ENCODE results near the gene GSG1L2.

GSG1L2 gene

DNA sequence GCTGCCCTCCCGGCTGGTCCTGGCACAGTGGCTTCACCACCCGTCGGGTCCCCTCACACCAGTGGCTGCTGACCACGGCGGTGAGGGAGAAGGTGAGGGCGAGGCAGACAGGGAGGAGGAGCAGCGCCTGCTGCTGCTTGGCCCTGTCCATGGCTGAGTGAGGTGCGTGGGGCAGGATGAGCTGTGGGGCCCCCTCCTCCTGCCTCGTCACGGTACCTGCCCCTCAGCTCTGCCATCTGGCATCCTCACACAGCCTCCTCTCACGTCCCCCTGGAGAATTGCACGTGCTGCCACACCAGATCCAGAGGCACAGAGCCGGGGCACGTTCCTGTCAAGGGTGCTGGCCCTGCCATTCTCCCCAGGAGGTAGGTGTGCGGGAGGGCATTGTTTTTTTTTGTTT lies at the start of gene GSG1L2:
GSG1L2 (minus strand) TSS at position 159 of the 400 bp plus-strand sequence; CDS start at position 151, 8 bp downstream.
- DNase-seq: no peak

DNA sequence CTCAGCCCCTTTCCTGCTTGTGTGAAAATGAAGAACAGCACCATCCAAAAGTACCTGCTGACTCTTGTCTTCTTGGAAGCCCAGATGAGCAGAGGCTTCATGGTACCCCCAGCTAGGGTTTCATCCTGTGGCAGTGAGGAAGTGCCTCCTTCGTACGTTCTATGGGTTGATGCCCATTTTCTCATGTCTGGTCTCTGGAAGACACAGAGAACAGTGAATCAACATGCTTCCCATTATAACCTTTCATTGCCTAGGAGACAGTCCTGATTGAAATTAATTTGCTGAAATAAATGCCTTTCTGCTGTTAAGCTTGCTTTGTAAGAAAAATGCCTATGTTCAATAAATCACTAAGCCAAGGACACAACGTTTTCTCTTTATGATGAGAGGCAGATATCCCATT lies 46.7 kb upstream of the GSG1L2 start:
- DNase-seq: no peak

DNA sequence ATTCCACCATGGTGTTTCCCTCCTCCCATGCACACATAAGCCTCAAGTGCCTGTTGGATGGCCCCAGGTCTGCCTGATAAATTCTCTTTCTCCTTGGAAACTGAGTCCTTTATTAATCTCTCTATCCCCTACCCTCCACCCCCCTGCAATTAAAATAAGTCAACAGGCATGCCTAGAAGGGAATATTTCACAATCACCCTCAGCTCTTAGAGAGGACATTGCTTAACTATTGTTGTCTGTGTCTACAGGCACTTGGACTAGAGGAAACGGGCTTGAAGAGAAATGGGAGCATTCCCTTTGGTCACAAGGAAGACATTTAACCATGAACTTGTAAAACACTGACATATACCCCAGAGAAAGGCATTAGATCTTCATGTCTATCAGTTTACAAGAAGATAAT lies 43.7 kb upstream of the GSG1L2 start:
- DNase-seq: no peak

DNA sequence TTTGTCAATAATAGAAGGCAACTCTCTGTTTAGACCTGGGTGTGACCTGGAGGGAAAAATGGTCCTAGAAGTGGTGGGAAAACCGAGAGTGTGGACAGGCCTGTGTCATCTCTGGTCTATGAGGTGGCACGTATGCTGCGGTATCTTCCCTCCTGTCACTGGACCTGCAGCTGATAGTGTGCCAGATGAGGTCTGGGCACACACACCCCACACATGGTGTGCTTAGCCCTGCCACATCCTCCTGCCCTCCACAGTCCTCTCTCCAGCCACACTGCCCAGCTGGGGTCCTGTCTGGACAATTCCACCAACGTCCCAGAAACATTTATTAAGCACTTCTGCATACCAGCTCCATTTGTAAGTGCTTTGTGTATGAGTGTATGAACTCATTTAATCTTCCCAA lies 41.1 kb upstream of the GSG1L2 start:
- no peak for DNase-seq

DNA sequence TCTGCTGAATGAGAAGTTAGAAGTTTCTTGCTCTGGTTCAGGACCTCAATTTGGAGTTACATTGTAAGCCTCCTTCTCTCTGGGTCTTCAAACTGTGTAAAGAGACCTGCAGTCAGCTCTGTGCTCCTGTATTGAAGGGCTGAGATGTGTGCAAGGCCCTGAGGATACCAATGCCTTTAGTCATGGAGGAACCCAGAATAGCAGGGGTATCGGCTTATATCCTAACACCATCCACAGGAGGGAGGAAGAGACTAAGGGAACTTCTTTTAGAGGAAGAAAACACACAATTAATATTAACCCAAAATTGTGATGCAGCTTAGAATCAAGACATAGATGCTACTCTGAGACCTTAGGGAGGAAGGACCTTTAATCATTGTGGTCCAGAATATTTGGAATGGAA lies 40.3 kb upstream of the GSG1L2 start:
- no peak for DNase-seq

DNA sequence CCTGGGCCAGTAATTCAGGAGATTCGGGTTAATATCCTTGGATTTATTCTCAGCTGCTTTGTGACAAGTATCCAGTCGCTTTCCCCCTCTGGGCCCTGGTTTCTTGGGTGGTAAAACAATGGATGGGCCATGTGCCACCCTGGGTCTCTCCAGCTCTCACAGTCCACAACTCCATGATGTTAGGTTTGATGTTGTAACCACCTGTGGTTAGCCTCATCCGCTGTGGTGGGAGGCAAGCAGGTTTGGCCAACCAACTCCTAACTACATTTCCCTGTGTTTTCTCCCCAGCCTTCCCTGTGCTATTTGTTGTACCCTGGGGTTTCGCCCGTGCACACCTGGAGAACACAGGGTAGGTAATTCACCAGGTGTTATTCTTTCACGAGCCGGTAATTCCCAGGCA lies 39.0 kb upstream of the GSG1L2 start:
- no peak for DNase-seq

DNA sequence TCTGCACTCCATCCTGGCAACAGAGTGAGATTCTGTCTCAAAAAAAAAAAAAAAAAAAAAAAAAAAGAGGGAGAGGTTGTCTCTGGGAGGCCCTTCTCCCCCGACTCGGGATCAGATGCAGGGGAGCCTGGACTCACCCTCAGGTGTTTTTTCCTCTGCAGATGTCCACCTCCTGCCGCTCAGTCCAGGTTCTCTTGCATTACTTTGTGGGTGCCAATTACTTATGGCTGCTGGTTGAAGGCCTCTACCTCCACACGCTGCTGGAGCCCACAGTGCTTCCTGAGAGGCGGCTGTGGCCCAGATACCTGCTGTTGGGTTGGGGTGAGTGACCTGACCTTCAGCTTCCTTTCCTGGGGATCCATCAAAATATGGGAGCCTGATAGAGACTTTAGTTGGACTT lies 37.9 kb upstream of the GSG1L2 start:
- DNase-seq: no peak

DNA sequence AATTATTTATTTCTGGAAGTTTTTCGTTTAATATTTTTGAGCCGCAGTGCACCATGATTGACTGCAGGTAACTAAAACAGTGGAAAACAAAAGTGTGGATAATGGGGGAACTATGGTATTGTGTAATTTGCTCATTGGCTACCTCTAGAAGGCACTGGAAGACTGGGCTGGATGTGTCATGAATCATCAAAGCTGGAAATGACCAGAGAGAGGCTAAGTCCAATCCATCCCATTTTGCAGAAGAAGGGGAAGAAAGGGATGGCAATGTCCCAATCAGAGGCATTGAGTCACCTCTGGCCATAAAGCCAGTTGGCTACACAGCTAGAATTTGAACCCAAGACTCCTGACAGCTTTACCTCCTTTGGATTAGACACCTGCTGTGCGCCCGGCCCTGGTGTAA lies 33.2 kb upstream of the GSG1L2 start:
- DNase-seq: no peak

DNA sequence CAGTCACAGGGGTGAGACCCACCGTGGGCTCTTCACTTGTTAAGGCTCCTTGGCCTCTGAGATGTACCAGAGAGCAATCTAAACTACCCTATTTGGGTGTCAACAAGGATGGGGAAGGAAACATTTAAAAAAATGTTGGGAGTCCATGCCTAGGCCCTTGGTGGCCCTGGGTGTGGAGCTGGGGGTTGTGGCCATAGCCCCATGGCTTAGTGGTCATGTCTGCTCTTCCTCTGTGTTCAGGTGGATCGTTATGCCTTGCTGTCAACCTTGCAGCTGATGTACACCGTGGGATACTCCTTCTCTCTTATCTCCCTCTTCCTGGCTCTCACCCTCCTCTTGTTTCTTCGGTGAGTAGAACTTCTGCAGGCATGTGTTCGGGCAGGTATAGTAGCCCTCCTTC lies 32.4 kb upstream of the GSG1L2 start:
- DNase-seq: no peak

DNA sequence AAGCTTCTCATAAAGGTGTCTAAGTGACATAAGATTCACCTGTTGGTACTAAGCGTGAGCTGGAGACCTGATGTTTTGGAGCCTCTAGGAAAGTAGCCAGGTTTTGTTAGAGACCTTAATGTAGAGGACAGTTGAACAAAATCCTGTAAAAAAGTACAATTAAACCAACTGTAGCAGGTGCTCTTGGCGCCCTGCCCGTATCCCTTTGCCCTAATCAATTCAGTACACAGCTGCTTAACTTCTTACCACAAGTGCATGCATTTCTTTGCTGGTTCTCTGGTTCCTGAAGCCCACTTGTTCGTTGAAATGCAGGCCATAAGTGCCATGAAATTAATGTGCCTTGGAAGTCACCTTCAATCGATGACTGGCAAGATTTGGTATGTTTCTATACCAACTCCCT lies 28.3 kb upstream of the GSG1L2 start:
- DNase-seq: no peak

DNA sequence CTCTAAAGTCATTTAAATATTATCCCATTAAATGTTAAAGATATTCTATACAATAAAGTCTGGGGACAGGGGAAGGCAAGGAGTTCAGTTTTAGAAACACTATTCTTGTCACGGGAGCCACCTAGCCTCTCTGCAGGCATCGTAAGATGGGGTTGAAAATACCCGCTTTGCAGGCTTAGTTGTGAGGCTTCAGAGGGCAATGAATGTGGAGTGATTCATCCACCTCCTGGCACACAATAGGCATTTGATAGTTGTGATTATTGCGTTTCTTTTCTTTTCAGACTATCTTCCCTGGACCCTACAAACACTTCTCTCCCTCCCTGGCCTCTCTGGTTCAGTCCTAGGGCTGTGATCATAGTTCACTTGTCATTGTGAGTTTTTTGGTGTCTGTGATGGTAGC lies 23.4 kb upstream of the GSG1L2 start:
- DNase-seq: no peak

DNA sequence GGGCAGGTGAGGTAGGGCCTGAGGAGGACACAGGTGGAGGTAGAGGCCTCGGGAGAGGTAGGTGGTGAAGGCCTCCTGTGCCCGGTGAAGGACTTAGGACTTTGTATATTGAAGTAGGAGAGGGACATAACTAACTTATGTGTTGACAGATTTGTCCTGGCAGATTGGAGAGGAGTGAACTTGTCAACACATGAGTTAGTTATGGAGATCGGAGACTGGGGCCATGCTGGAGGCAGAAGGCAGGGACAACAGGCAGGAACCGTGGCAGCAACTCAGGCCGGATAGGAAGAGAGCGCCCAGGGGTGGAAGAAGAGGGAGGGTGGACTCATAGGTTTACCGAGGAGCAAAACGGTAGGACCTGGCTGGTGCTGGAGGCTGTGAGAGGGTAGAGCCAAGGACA lies 22.3 kb upstream of the GSG1L2 start:
- DNase-seq: no peak

DNA sequence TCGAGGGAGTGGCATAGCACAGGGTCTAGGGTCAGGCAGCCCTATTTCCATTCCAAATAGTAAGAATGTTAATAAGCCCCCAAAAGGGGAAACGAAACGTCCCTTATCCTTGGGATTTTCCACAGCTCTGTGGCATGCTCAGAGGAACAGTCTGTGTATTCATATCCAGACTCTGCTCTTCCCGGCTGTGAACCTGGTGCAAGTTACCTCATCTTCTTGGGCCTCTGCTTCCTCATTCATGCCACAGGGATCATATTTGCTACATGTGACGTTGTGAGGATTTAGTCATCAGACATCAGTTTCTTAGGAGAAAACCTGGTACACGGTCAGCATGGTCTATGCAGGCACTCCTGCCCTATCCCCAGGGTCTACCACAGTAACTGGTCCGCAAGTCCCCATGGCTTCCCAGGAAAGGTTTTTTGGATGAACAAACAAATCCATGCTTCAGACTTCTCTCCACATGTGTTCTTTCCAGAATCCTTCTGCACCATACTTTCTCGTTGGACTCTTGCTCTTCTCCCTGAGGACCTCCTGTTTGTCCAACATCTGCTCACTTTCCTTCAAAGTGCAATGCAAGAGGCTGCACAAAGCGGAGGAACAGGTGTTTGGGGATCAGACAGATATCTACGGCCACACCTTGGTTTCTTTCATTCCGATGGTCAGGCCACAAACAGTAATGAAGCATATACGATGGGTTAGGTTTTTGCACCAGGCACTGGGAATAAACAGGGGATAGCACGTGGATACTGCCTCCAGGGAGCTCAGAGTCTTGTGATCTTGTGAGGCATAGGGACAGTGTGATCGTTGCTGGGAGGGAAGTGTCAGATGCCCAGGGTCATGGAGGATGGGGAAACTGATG lies 21.5 kb upstream of the GSG1L2 start:
- DNase-seq: no peak

DNA sequence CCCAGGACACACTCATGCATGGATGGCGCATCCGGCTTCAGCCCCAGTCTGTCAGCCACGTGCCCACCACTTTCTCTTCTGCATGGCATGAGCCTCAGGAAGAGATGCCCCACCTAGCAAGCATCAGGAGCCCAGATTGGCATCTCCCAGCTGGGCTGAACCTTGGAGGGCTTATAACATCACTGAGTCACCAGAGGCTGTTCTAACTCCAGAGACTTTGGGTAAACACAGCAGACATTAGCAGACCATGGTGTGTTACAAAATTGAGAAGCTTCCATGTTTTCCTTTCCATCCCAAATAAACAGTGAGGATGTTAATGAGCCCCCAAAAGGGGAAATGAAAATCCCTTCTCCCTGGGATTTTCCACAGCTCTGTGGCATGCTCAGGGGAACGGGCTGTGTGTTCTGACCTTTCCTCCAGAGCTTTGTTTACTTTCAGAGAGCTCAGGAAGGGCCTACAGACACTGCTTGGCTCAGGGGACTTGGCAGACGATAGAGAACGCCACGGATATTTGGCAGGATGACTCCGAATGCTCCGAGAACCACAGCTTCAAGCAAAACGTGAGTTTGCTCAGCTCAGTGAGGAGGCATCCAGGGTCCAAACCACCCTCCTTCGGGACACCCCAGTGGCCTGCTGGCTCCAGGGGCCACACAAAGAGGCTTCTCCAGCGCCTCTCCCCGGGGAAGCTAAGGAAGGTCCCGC lies 20.3 kb upstream of the GSG1L2 start:
- no peak for DNase-seq

DNA sequence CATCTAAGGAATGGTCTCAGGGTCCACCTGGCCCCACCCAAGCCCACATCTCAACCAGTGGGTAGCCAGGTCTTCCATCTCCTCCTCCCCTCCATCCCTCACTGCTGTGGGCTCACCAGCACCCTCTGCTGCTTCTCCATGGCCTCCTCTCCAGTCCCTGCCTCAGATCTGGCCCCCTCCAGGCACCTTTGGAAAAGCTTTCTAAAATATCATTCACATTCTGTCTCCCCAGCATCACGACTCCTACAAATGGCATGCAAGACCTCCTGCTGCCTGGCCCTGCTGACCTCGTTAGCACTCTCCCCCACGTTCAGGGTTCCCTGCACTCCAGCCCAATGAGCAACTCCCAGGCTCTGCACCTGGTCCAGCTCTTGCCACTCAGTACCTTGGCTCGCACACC lies 17.6 kb upstream of the GSG1L2 start:
- DNase-seq: no peak

DNA sequence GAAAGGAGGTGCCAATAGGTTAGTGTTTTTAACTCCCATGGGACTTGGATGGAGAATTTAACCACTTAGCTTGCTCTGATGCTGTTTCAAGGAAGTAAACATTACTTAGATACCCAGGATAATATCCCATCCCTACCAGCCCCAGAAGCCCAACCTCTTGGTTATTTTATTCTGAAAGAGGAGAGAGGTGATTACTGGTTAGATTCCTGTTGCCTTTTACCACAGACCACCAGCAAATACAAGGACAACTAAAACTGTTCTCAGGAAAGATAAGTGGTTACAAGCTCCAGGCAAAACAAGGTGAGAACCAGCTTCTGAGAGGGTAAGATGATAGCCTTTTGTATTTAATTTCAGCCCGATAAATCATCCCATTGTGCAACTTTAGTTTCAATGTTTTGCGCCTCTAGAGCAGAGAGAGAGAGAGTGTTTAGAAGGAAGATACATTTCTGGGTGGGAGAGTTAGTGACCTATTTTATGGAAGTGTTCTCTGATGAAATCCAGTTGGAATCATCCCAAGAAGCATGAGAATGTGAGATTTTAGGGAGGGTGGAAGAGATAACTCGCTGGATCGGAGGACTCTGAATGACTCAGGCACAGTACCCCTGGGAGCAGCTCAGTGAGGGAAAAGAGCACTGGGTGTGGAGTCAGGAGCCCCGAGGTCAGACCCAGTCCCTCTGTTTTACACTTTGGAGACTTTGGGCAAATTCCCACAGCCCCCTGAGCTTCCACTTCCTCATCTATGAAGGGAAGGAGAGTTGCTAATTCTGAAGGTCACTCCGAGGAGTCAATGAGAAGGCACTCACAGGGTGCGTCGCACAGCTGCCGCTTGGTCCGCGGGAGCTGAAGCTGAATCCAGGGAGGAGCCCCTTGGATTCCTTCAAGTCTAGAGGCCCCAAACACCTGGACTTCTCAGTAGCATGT lies 15.9 kb upstream of the GSG1L2 start:
- no peak for DNase-seq

DNA sequence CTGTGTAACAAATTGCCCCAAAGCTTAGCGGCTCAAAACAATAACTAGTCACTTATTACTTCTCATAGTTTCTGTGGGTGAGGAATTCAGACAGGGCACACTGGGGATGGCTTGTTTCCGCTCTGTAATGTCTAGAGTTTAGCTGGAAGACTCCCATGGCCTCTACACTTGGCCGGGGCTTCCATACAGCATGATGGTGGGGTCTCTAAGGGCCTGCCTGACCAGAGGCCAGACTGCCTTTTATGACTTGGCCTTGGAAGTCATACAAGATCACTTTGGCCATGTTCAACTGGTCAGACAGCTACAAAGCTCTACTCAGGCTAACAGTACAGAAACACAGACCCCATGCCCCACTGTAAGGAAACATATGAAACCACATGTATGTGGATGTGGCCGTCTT lies 12.0 kb upstream of the GSG1L2 start:
- no peak for DNase-seq

DNA sequence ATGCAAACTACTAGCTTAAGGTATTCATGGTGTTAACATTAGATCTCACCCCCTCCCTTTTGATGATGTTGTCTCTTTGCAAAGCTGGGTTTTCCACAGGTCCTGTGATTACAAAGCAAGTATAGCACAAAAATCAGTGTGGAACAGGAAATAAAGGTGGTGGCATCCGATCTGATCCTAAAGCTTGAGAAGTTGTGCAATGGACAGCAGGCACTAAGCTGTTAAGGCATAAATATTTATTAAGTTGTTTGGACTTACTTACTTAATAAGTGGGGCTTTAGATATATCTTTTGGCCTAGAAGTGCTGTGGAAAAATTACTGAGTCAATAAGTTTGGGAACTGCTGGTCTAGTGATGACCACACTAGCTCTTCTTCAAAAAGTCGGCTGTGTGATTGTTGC lies 8.8 kb upstream of the GSG1L2 start:
- DNase-seq: no peak

DNA sequence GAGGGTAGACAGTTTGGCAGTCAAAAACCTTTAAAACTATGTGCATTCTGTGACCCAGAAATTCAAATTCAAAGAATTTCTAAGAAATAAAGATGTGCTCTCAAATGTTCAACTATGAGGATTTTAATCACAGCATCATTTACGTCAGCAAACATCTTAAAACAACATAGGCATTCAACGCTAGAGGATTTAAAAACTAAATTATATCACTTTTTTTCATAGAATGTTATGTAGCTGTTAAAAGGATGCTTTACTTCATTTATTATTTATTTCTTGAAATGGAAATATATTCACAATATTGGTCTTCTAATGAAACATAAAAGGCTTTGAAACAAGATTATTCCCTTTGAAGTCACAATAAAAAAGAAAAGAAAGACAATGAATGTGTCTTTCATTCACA lies 7.5 kb upstream of the GSG1L2 start:
- DNase-seq: no peak

DNA sequence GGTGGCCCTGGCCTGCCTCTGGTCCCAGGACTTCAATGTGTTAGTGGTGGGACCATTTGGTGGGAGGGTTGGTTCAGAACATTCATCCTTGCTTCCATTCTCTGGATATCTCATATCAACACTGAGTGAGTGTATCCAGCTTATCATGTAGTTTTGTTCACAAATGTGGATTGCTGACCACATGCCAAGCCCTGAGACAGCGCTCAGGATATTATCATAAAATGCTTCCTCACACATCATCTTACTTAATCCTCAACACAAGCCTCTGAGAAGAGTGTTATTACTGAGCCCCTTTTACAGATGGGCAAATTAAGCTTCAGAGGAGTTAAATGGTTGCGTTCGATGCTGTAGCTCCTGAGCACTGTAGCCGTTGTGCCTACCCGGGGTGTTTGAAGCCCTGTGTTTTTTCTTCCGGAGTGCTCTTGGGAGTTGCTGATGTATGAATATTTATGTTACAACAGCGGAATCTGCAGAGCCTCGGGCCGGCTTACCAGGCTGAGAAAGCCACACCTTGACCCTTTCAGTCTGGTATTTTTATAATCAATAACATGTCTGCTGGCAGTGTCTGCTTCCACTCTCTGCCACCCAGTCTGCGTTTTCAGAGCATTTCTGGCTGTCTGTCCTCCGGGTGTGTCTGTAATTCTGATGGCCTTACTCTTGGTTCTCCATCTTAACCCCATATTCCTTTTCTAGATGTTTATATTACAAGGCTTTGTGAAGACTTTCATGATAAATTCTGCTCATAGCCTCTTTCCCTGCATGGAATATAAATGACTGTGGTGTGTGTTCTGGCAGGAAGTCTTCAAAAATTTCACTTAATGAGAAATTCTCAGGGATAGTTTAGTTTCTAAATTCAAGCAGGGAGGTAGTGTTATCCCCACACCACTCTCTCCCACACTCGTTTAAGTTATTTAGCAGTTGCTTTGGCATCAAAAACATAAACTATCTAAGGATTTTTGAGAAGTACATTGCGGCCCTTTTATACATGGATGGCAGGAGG lies 6.7 kb upstream of the GSG1L2 start:
- no peak for DNase-seq

DNA sequence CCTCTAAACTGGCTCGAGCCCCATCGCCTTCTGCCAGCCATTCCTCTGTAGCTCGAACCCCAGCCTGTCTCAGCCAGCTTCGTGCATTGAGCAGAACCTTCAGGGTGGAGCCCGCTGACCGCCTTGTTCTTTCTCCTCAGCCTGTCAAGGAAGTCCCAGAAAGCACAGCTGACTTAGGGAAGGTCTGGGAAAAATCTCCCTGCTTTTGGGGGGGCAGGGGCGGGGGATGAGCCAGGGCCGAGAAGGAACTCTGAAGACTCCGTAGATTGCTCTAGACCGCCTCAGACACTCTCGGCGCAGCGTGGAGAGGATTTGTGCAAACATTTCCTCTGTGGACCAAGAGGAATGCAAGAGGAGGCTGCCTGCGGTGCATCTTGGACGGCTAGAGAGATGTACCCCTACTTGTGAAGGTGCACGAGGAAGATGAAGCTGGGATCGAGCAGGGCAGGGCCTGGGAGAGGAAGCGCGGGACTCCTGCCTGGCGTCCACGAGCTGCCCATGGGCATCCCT lies 3.8 kb upstream of the GSG1L2 start, which contains the start of gene GLP2R:
GLP2R (plus strand) TSS at position 284 of the 510 bp plus-strand sequence; CDS start at position 424, 140 bp downstream.
- DNase-seq: no peak
